GM12878 (cell line): ENCODE data around the gene HIPK4. TPM values are rescaled to one million over a fixed set of nuclear protein-coding genes. Genes with fewer than 3 reads are reported as not detected.

Experiments used
- ATAC-seq: fragments of 200-7000 bp; cut with Tn5 transposase; 3 replicates; pipeline ENCODE4 v1.9.1; 2020; ENCODE audit warnings: mild to moderate bottlenecking, moderate library complexity
- BruUV-seq: library from RNA; stranded (reverse); fragments of 400-500 nt; replicated peaks from 2 replicates; lab custom pipeline; 2021; lab: Mats Ljungman, UMichigan
- CTCF ChIA-PET: fragments of 300-600 bp; sonication (Branson Sonifier 250); formaldehyde crosslinking; extraction: SDS; loops from one replicate; lab custom pipeline; 2021; ENCODE audit warnings: inconsistent platforms; lab: Yijun Ruan, JAX
- POLR2A ChIA-PET: fragments of 350-600 bp; formaldehyde crosslinking; extraction: SDS; loops from one replicate; lab custom pipeline; 2021; ENCODE audit warnings: inconsistent platforms; lab: Charles Lee
- RAD21 ChIA-PET: fragments of 300-600 bp; sonication (Branson Sonifier 250); formaldehyde crosslinking; loops from one replicate; lab custom pipeline; 2023; ENCODE audit warnings: antibody characterized with exemption; ENCODE audit not compliant: unreplicated experiment; lab: Charles Lee
- SMC1A ChIA-PET: fragments of 300-600 bp; sonication (Branson Sonifier 250); formaldehyde crosslinking; loops from one replicate; lab custom pipeline; 2023; ENCODE audit not compliant: unreplicated experiment, uncharacterized antibody; lab: Charles Lee
- DNase-seq: peaks from one replicate; pipeline ENCODE4 v3.0.0-alpha.2; 2011; ENCODE audit warnings: low read depth, low spot score
- FAIRE-seq: peaks from 3 replicates; lab custom pipeline; 2011; peaks lifted over from hg19 to GRCh38; lab: Jason Lieb, UNC
- H2AFZ ChIP-seq: 2 replicates; pipeline ENCODE4 v1.6.0; 2011; ENCODE audit warnings: low read depth, low read length, control low read depth; ENCODE audit not compliant: control insufficient read depth
- H3K27ac ChIP-seq: 2 replicates; pipeline ENCODE4 v1.5.1; 2011; ENCODE audit warnings: control low read depth; ENCODE audit not compliant: control insufficient read depth, insufficient read depth
- H3K27me3 ChIP-seq, 2 experiments: replicated peaks in 1 of 2; 2 replicates each; pipeline versions ENCODE4 v1.6.0 to v1.6.1; 2011; ENCODE audit warnings: low read length in 1 of 2; ENCODE audit not compliant: control insufficient read depth in 2 of 2, insufficient read depth in 2 of 2
- H3K36me3 ChIP-seq, 2 experiments: 2 replicates each; pipeline ENCODE4 v1.5.1; 2011; ENCODE audit warnings: low read length in 1 of 2; ENCODE audit not compliant: control insufficient read depth in 2 of 2, insufficient read depth in 2 of 2
- H3K4me1 ChIP-seq: 2 replicates; pipeline ENCODE4 v1.6.1; 2011; ENCODE audit warnings: mild to moderate bottlenecking, low read length, moderate library complexity, mixed read lengths; ENCODE audit not compliant: control insufficient read depth, insufficient read depth
- H3K4me2 ChIP-seq: 2 replicates; pipeline ENCODE4 v1.6.0; 2011; ENCODE audit warnings: control low read depth; ENCODE audit not compliant: control insufficient read depth, insufficient read depth
- H3K4me3 ChIP-seq: fragments of 200-600 bp; sonication (generic); 2 replicates; pipeline ENCODE4 v1.5.1; 2016
- H3K79me2 ChIP-seq: 2 replicates; pipeline ENCODE4 v1.6.0; 2011; ENCODE audit warnings: low read length; ENCODE audit not compliant: control insufficient read depth, insufficient read depth
- H3K9ac ChIP-seq: 2 replicates; pipeline ENCODE4 v1.8.0; 2011; ENCODE audit warnings: low read length, control low read depth, mixed read lengths; ENCODE audit not compliant: control insufficient read depth, insufficient read depth
- H3K9me3 ChIP-seq: replicated peaks from 3 replicates; pipeline ENCODE4 v1.5.1; 2011; ENCODE audit warnings: mild to moderate bottlenecking, low read length; ENCODE audit not compliant: control insufficient read depth, insufficient read depth
- H4K20me1 ChIP-seq: 2 replicates; pipeline ENCODE4 v1.6.0; 2011; ENCODE audit not compliant: control insufficient read depth, insufficient read depth
- CBFB ChIP-seq: IDR thresholded peaks from 2 replicates; pipeline ENCODE4 v1.6.1; 2016; ENCODE audit warnings: antibody characterized with exemption, low read depth
- CHD4 ChIP-seq: fragments of 200-600 bp; sonication (generic); IDR thresholded peaks from 2 replicates; pipeline ENCODE4 v1.6.1; 2016; ENCODE audit warnings: mild to moderate bottlenecking
- ESRRA ChIP-seq: IDR thresholded peaks from 2 replicates; pipeline ENCODE4 v1.6.1; 2012; ENCODE audit warnings: mild to moderate bottlenecking, low read length, improper control_type of control experiment
- ETV6 ChIP-seq, 2 experiments: fragments of 450-650 bp in 1 of 2; IDR thresholded peaks in 1 of 2; conservative IDR thresholded peaks in 1 of 2; 2 replicates each; pipeline ENCODE4 v1.6.1; 2014; ENCODE audit warnings: antibody characterized with exemption in 1 of 2, borderline replicate concordance in 1 of 2, low read depth in 1 of 2, mild to moderate bottlenecking in 1 of 2, moderate library complexity in 1 of 2
- HCFC1 ChIP-seq: fragments of 150-350 bp; IDR thresholded peaks from 2 replicates; pipeline ENCODE4 v1.6.1; 2014; ENCODE audit warnings: low read length
- KDM1A ChIP-seq: fragments of 200-600 bp; sonication (generic); IDR thresholded peaks from 2 replicates; pipeline ENCODE4 v1.6.1; 2016; ENCODE audit warnings: borderline replicate concordance
- MYB ChIP-seq: fragments of 150-350 bp; IDR thresholded peaks from 2 replicates; pipeline ENCODE4 v1.6.1; 2014; ENCODE audit warnings: mild to moderate bottlenecking, low read depth, low read length, borderline replicate concordance
- PAX8 ChIP-seq: fragments of 450-650 bp; IDR thresholded peaks from 2 replicates; pipeline ENCODE4 v1.6.1; 2017; ENCODE audit warnings: mild to moderate bottlenecking, moderate library complexity
- TBL1XR1 ChIP-seq: IDR thresholded peaks from 2 replicates; pipeline ENCODE4 v1.6.1; 2012; ENCODE audit warnings: low read depth, low read length, improper control_type of control experiment
- WRNIP1 ChIP-seq: IDR thresholded peaks from 2 replicates; pipeline ENCODE4 v1.6.1; 2011; ENCODE audit warnings: low read depth, low read length, improper control_type of control experiment, borderline replicate concordance
- ZNF274 ChIP-seq: IDR thresholded peaks from one replicate; pipeline ENCODE4 v1.8.0; 2011; ENCODE audit not compliant: insufficient read length, insufficient read depth
- WGBS: methylation state at CpG from one replicate; pipeline ENCODE4 v1.1.6; 2016; ENCODE audit warnings: low lambda C conversion rate; ENCODE audit not compliant: insufficient replicate concordance, insufficient coverage; ENCODE audit errors: missing lambda C conversion rate; 5-methylcytosine and 5-hydroxymethylcytosine counted together
- in situ Hi-C: fragments of 300-500 bp; cut with MboI; formaldehyde crosslinking; loops from 9 replicates; pipeline ENCODE4 v1.14.3; 2018; ENCODE audit warnings: mixed read lengths
- intact Hi-C: fragments of 100-400 bp; cut with micrococcal nuclease; formaldehyde crosslinking; loops from one replicate; pipeline ENCODE4 v1.14.2; 2022; ENCODE audit not compliant: unreplicated experiment
- polyA plus RNA-seq, 11 experiments: library from polyadenylated mRNA; depleted of rRNA in 4 of 11; unstranded in 6 of 11; stranded (reverse) in 5 of 11; fragments of >200 nt; fragmentation: Nextera tagmentation in 4 of 11; fragmentation: Illumina TruSeq in 1 of 11; extraction: Ambion mirVana in 4 of 11; extraction: Trizol in 1 of 11; gene quantifications; 1 replicate in 1 of 11; 2 replicates in 10 of 11; pipeline versions ENCODE4 v1.2.1 to v1.2.3, GENCODE V29; 2011 to 2016; ENCODE audit warnings: inconsistent platforms in 2 of 11, missing spikeins in 2 of 11, low read depth in 1 of 11
- total RNA-seq, 4 experiments: library from RNA; depleted of rRNA in 3 of 4; stranded (reverse); fragments of >200 nt in 3 of 4; fragmentation: Illumina TruSeq in 1 of 4; extraction: Trizol in 1 of 4; gene quantifications; 2 replicates each; pipeline versions ENCODE4 v1.2.1 to v1.2.3, GENCODE V29; 2013 to 2021
- TF ChIP-seq, protein P1 (sequence below): IDR thresholded peaks from 2 replicates; pipeline ENCODE4 v1.6.1; 2011; ENCODE audit warnings: low read depth, mild to moderate bottlenecking, low read length, moderate library complexity, borderline replicate concordance; ENCODE audit errors: extremely low read depth
- TF ChIP-seq, protein P2 (sequence below): IDR thresholded peaks from 2 replicates; pipeline ENCODE4 v1.6.1; 2012; ENCODE audit warnings: low read depth, low read length, improper control_type of control experiment
- TF ChIP-seq, protein P3 (sequence below): fragments of 450-650 bp; formaldehyde crosslinking; IDR thresholded peaks from 2 replicates; pipeline ENCODE4 v1.4.0; 2020; ENCODE audit warnings: mild to moderate bottlenecking, moderate library complexity
- TF ChIP-seq, protein P4 (sequence below): fragments of 450-650 bp; IDR thresholded peaks from 2 replicates; pipeline ENCODE4 v1.6.1; 2018; ENCODE audit warnings: mild to moderate bottlenecking, low read depth, moderate library complexity; ENCODE audit not compliant: partially characterized antibody

The HIPK4 gene
- total and polyA plus RNA-seq, 10 of the 15 experiments (the other 5 are each of a cell fraction or from before 2014, with no cell fraction given), result 0.07 to 0.13 (median 0.08) TPM; not detected in 7

DNA sequence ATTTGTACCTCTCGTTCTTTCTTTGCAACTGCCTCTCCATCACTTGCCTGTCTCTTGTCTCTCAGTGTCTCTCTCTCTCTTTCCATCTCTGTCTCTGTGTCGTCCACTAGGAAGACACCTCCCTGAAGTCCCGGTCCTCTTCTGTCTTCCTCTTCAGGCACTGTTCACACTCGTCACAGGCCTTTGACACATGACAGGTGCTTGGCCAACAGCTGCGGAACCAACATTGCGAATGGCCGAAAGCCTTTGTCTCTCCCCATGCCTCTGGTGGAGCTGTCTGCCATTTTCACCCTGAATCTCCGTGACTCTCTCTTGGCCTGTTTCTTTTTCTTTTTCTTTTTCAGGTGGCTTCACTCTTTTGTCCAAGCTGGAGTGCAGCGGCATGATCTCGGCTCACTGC is 2.8 kb downstream of the HIPK4 start:
- ChIA-PET SMC1A (no interaction called here), POLR2A (no interaction called here)
- Histone ChIP-seq H3K9ac (no peak overlapping the region), H2AFZ (no peak overlapping the region), H3K79me2 (no peaks in the 10 kb centered on the region), H4K20me1 (no peaks in the 10 kb centered on the region), H3K36me3 (no peaks in the 10 kb centered on the region), H3K27me3 (no peaks in the 10 kb centered on the region), H3K27ac (no peak overlapping the region)
- TF ChIP-seq, protein P1, sequence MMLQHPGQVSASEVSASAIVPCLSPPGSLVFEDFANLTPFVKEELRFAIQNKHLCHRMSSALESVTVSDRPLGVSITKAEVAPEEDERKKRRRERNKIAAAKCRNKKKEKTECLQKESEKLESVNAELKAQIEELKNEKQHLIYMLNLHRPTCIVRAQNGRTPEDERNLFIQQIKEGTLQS, result no peak
- TF ChIP-seq MYB, result no peak
- TF ChIP-seq WRNIP1, result no peak
- TF ChIP-seq ZNF274, result no peak
- TF ChIP-seq CHD4, result no peak
- TF ChIP-seq, protein P2, sequence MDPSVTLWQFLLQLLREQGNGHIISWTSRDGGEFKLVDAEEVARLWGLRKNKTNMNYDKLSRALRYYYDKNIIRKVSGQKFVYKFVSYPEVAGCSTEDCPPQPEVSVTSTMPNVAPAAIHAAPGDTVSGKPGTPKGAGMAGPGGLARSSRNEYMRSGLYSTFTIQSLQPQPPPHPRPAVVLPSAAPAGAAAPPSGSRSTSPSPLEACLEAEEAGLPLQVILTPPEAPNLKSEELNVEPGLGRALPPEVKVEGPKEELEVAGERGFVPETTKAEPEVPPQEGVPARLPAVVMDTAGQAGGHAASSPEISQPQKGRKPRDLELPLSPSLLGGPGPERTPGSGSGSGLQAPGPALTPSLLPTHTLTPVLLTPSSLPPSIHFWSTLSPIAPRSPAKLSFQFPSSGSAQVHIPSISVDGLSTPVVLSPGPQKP, result no peak
- TF ChIP-seq HCFC1, result no peak
- no peak for TF ChIP-seq ESRRA
- no peak for TF ChIP-seq KDM1A
- TF ChIP-seq TBL1XR1, result no peak
- no peak for TF ChIP-seq PAX8
- TF ChIP-seq, protein P3, sequence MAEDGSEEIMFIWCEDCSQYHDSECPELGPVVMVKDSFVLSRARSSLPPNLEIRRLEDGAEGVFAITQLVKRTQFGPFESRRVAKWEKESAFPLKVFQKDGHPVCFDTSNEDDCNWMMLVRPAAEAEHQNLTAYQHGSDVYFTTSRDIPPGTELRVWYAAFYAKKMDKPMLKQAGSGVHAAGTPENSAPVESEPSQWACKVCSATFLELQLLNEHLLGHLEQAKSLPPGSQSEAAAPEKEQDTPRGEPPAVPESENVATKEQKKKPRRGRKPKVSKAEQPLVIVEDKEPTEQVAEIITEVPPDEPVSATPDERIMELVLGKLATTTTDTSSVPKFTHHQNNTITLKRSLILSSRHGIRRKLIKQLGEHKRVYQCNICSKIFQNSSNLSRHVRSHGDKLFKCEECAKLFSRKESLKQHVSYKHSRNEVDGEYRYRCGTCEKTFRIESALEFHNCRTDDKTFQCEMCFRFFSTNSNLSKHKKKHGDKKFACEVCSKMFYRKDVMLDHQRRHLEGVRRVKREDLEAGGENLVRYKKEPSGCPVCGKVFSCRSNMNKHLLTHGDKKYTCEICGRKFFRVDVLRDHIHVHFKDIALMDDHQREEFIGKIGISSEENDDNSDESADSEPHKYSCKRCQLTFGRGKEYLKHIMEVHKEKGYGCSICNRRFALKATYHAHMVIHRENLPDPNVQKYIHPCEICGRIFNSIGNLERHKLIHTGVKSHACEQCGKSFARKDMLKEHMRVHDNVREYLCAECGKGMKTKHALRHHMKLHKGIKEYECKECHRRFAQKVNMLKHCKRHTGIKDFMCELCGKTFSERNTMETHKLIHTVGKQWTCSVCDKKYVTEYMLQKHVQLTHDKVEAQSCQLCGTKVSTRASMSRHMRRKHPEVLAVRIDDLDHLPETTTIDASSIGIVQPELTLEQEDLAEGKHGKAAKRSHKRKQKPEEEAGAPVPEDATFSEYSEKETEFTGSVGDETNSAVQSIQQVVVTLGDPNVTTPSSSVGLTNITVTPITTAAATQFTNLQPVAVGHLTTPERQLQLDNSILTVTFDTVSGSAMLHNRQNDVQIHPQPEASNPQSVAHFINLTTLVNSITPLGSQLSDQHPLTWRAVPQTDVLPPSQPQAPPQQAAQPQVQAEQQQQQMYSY (CRISPR knock-in tag), result no peak
- TF ChIP-seq, protein P4, sequence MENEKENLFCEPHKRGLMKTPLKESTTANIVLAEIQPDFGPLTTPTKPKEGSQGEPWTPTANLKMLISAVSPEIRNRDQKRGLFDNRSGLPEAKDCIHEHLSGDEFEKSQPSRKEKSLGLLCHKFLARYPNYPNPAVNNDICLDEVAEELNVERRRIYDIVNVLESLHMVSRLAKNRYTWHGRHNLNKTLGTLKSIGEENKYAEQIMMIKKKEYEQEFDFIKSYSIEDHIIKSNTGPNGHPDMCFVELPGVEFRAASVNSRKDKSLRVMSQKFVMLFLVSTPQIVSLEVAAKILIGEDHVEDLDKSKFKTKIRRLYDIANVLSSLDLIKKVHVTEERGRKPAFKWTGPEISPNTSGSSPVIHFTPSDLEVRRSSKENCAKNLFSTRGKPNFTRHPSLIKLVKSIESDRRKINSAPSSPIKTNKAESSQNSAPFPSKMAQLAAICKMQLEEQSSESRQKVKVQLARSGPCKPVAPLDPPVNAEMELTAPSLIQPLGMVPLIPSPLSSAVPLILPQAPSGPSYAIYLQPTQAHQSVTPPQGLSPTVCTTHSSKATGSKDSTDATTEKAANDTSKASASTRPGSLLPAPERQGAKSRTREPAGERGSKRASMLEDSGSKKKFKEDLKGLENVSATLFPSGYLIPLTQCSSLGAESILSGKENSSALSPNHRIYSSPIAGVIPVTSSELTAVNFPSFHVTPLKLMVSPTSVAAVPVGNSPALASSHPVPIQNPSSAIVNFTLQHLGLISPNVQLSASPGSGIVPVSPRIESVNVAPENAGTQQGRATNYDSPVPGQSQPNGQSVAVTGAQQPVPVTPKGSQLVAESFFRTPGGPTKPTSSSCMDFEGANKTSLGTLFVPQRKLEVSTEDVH, result no peak
- no peak for TF ChIP-seq ETV6 (conservative IDR thresholded peaks at IDR 0.05 in 1 of 2, IDR thresholded peaks at IDR 0.05 in 1 of 2; ENCODE audit: borderline replicate concordance in 1 of 2, low read depth in 1 of 2)
- no peak for TF ChIP-seq CBFB
- TF ChIP-seq, all 136 proteins: peak for 0
- DNase-seq (no peak), FAIRE-seq (no peak), ATAC-seq (no peak)
- H3K4me2 ChIP-seq, result no peak overlapping the region
- 79% methylated on average over 10 of the region's 10 CpGs for WGBS
- RAD21 ChIA-PET, result no interaction called here
- in situ Hi-C loops, result no loop called here
- H3K9me3 ChIP-seq, result no peaks in the 10 kb centered on the region
- CTCF ChIA-PET, result interaction anchor here (0.8 to 1.2 kb wide), 3 partner anchors 82 to 248 kb away, joined by 3 read pairs; no protein-coding TSS in a partner anchor
- no peak overlapping the region for H3K4me3 ChIP-seq
- BruUV-seq, result no TSS peak
- intact Hi-C loops, result no loop called here
- H3K4me1 ChIP-seq, result no peaks in the 10 kb centered on the region
